GM18511 (cell line): ENCODE data around the gene CCS.
"Not testable (repeated sequence)": the region's sequence is repeated elsewhere in the genome, so short reads cannot be mapped to it uniquely, and the experiment has no call there.

Source experiments
- ATAC-seq: cut with Tn5 transposase; IDR thresholded peaks from one replicate; pipeline ENCODE4 v1.9.1; 2021; ENCODE audit warnings: mild to moderate bottlenecking, moderate library complexity; ENCODE audit not compliant: unreplicated experiment

Gene CCS

GRCh38 chr11:66589996-66590675 lies 2.8 kb upstream of the CCS start:
- ATAC-seq = no peak

- ATAC-seq = no peak
These were observed 1.8 kb upstream of the CCS start for GRCh38 chr11:66591175-66591574.

- no peak for ATAC-seq
These were observed 284 bp downstream of the CCS start for GRCh38 chr11:66593303-66593635.

- ATAC-seq = no peak
These were observed 665 bp downstream of the CCS start for GRCh38 chr11:66593650-66594049.

- ATAC-seq = no peak
These were observed 2.4 kb downstream of the CCS start for GRCh38 chr11:66595245-66595904.

GRCh38 chr11:66598993-66599392 lies 6.0 kb downstream of the CCS start:
- ATAC-seq = no peak

- ATAC-seq = no peak
These were observed 7.2 kb downstream of the CCS start for GRCh38 chr11:66600219-66600618.

- ATAC-seq = no peak
These were observed 7.7 kb downstream of the CCS start for GRCh38 chr11:66600631-66601233.

GRCh38 chr11:66603072-66603471 lies 10.1 kb downstream of the CCS start:
- no peak for ATAC-seq

GRCh38 chr11:66604155-66604554 lies 11.2 kb downstream of the CCS start:
- no peak for ATAC-seq

GRCh38 chr11:66606608-66607007 lies 13.6 kb downstream of the CCS start:
- not testable (repeated sequence) for ATAC-seq

GRCh38 chr11:66607126-66607834 lies 14.3 kb downstream of the CCS start:
- no peak for ATAC-seq

- no peak for ATAC-seq
These were observed 17.0 kb downstream of the CCS start for GRCh38 chr11:66609721-66610617.

GRCh38 chr11:66612458-66612857 lies 19.5 kb downstream of the CCS start:
- no peak for ATAC-seq

- ATAC-seq = no peak
These were observed 21.1 kb downstream of the CCS start for GRCh38 chr11:66614073-66614472.

GRCh38 chr11:66616379-66617154 lies 23.6 kb downstream of the CCS start, which contains the start of gene RBM14:
TSS of gene RBM14 (plus strand) at chr11:66616630. CDS start at chr11:66616721, 91 bp downstream.
- ATAC-seq = peak; percentile 91

- ATAC-seq = peak; percentile 24
These were observed 24.3 kb downstream of the CCS start for GRCh38 chr11:66617155-66617834.

GRCh38 chr11:66619080-66619554 lies 26.1 kb downstream of the CCS start:
- no peak for ATAC-seq

- ATAC-seq = no peak
These were observed 31.5 kb downstream of the CCS start for GRCh38 chr11:66624450-66624849.
